Trophoblast cell (in vitro differentiated cells and primary cell): ENCODE results near the gene APP.

Source experiments
- DNase-seq, 2 donors: peaks; one replicate each; pipeline ENCODE4 v3.0.0-alpha.2; 2016
- H2AFZ ChIP-seq: 2 replicates; pipeline ENCODE4 v1.6.1; 2013; ENCODE audit warnings: low read length, moderate library complexity, mild to moderate bottlenecking; ENCODE audit not compliant: insufficient read depth, poor library complexity
- H2AK5ac ChIP-seq: 2 replicates; pipeline ENCODE4 v1.6.1; 2013; ENCODE audit warnings: mild to moderate bottlenecking, low read length
- H2BK120ac ChIP-seq: 2 replicates; pipeline ENCODE4 v1.6.1; 2013; ENCODE audit warnings: low read length, mild to moderate bottlenecking, moderate library complexity; ENCODE audit not compliant: insufficient read depth, poor library complexity
- H2BK12ac ChIP-seq: 2 replicates; pipeline ENCODE4 v1.6.1; 2013; ENCODE audit warnings: mild to moderate bottlenecking, low read length, moderate library complexity
- H2BK5ac ChIP-seq: 2 replicates; pipeline ENCODE4 v1.6.1; 2013; ENCODE audit warnings: low read length, low read depth, moderate library complexity, mild to moderate bottlenecking; ENCODE audit not compliant: poor library complexity
- H3K14ac ChIP-seq: 2 replicates; pipeline ENCODE4 v1.6.1; 2013; ENCODE audit warnings: mild to moderate bottlenecking, low read length
- H3K18ac ChIP-seq: 2 replicates; pipeline ENCODE4 v1.6.1; 2013; ENCODE audit warnings: mild to moderate bottlenecking, low read length
- H3K23ac ChIP-seq: 2 replicates; pipeline ENCODE4 v1.6.1; 2013; ENCODE audit warnings: low read length
- H3K27ac ChIP-seq: 2 replicates; pipeline ENCODE4 v1.5.1; 2013; ENCODE audit warnings: low read depth, mild to moderate bottlenecking, inconsistent platforms, low read length, moderate library complexity
- H3K27me3 ChIP-seq: 2 replicates; pipeline ENCODE4 v1.6.1; 2013; ENCODE audit warnings: inconsistent platforms, mild to moderate bottlenecking, low read length, moderate library complexity; ENCODE audit not compliant: insufficient read depth
- H3K36me3 ChIP-seq, 2 experiments: 1 replicate in 1 of 2; 2 replicates in 1 of 2; pipeline ENCODE4 v1.6.1; 2013; ENCODE audit warnings: low read length in 2 of 2, mild to moderate bottlenecking in 2 of 2, moderate library complexity in 1 of 2; ENCODE audit not compliant: insufficient read depth in 2 of 2, control insufficient read depth in 1 of 2
- H3K4ac ChIP-seq: 2 replicates; pipeline ENCODE4 v1.6.1; 2013; ENCODE audit warnings: low read depth, mild to moderate bottlenecking, low read length, moderate library complexity
- H3K4me1 ChIP-seq, 2 experiments: 1 replicate in 1 of 2; 2 replicates in 1 of 2; pipeline ENCODE4 v1.6.1; 2013; ENCODE audit warnings: low read length in 2 of 2, mild to moderate bottlenecking in 2 of 2, moderate library complexity in 1 of 2; ENCODE audit not compliant: insufficient read depth in 2 of 2, control insufficient read depth in 1 of 2
- H3K4me2 ChIP-seq: 2 replicates; pipeline ENCODE4 v1.6.1; 2013; ENCODE audit warnings: inconsistent platforms, mild to moderate bottlenecking, low read length, moderate library complexity
- H3K4me3 ChIP-seq: 2 replicates; pipeline ENCODE4 v1.5.1; 2013; ENCODE audit warnings: mild to moderate bottlenecking, low read depth, low read length, inconsistent platforms
- H3K79me1 ChIP-seq: one replicate; pipeline ENCODE4 v1.6.1; 2013; ENCODE audit warnings: low read length
- H3K79me2 ChIP-seq: 2 replicates; pipeline ENCODE4 v1.6.1; 2013; ENCODE audit warnings: low read length, mild to moderate bottlenecking; ENCODE audit not compliant: control insufficient read depth, insufficient read depth, poor library complexity
- H3K9ac ChIP-seq: 2 replicates; pipeline ENCODE4 v1.6.1; 2013; ENCODE audit warnings: mild to moderate bottlenecking, low read length
- H3K9me3 ChIP-seq: 2 replicates; pipeline ENCODE4 v1.6.1; 2013; ENCODE audit warnings: low read depth, mild to moderate bottlenecking, control low read depth, inconsistent platforms, low read length; ENCODE audit not compliant: insufficient read depth
- H4K12ac ChIP-seq: 2 replicates; pipeline ENCODE4 v1.6.1; 2013; ENCODE audit warnings: low read depth, mild to moderate bottlenecking, low read length, moderate library complexity
- H4K8ac ChIP-seq: 2 replicates; pipeline ENCODE4 v1.6.1; 2013; ENCODE audit warnings: low read depth, mild to moderate bottlenecking, low read length, moderate library complexity
- H4K91ac ChIP-seq: one replicate; pipeline ENCODE4 v1.6.1; 2013; ENCODE audit warnings: low read depth, mild to moderate bottlenecking, low read length, moderate library complexity
- WGBS: extraction: QIAGEN DNeasy Blood & Tissue Kit; methylation state at CpG from one replicate; pipeline ENCODE4 v1.1.7; 2013; ENCODE audit warnings: missing lambda C conversion rate; ENCODE audit not compliant: insufficient read length, insufficient coverage; ENCODE audit errors: extremely low coverage; 5-methylcytosine and 5-hydroxymethylcytosine counted together

Gene APP

GRCh38 chr21:26179501-26179900 lies 8.9 kb upstream of the APP start:
- Histone ChIP-seq H3K18ac (no peak overlapping the region), H2AFZ (no peak overlapping the region), H3K36me3 (no peaks in the 10 kb centered on the region), H2BK5ac (no peak overlapping the region), H3K27me3 (no peaks in the 10 kb centered on the region), H4K91ac (no peak overlapping the region), H3K4me2 (no peak overlapping the region), H3K23ac (no peak overlapping the region), H3K14ac (no peak overlapping the region), H3K4ac (no peak overlapping the region), H3K27ac (no peak overlapping the region), H4K12ac (no peak overlapping the region), H4K8ac (no peak overlapping the region), H2AK5ac (no peak overlapping the region), H3K4me1 (no peaks in the 10 kb centered on the region), H2BK120ac (no peak overlapping the region), H2BK12ac (no peak overlapping the region), H3K9ac (no peak overlapping the region), H3K9me3 (peaks cover 3% of the 10 kb centered on the region), H3K79me2 (no peaks in the 10 kb centered on the region), H3K79me1 (no peaks in the 10 kb centered on the region), H3K4me3 (no peak overlapping the region)
- no CpG with 5 or more reads among the region's 4 CpGs for WGBS
- DNase-seq, result peak in 1 of 2 donors; percentile 35

GRCh38 chr21:26177746-26178426 lies 7.3 kb upstream of the APP start:
- Histone ChIP-seq H3K18ac (no peak overlapping the region), H3K27ac (no peak overlapping the region), H3K4ac (no peak overlapping the region), H2BK5ac (no peak overlapping the region), H3K23ac (no peak overlapping the region), H4K8ac (no peak overlapping the region), H3K4me2 (no peak overlapping the region), H3K4me3 (no peak overlapping the region), H4K91ac (no peak overlapping the region), H4K12ac (no peak overlapping the region), H3K79me2 (no peaks in the 10 kb centered on the region), H2BK120ac (no peak overlapping the region), H3K14ac (no peak overlapping the region), H3K79me1 (no peaks in the 10 kb centered on the region), H3K36me3 (no peaks in the 10 kb centered on the region), H2BK12ac (no peak overlapping the region), H3K9ac (no peak overlapping the region), H3K9me3 (no peaks in the 10 kb centered on the region), H2AFZ (no peak overlapping the region), H3K4me1 (peaks cover 0 to 3% of the 10 kb centered on the region in 2 experiments), H3K27me3 (no peaks in the 10 kb centered on the region), H2AK5ac (no peak overlapping the region)
- WGBS, result no CpG with 5 or more reads among the region's 5 CpGs
- no peak for DNase-seq

DNA sequence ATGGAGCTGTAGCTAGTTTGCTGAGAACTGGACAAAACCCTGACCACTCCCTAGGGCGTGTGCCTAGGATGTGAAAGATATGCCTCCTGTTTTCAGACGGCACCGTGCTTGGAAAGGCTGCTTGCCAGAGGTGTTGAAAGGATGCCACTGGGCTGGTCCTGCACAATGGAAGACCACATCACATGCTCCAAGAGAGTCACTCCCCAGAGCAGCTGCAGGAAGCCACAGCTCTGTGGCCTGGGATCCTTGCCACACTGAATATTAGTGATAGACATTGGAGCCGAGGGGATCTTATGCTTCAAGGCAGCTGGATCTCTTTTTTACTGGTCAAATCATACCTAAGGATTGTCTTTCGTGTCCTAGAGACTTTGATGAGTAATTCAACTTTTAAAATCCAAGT lies 6.6 kb upstream of the APP start:
- H3K14ac ChIP-seq, result no peak overlapping the region
- H3K27ac ChIP-seq, result no peak overlapping the region
- H4K8ac ChIP-seq, result no peak overlapping the region
- no peak overlapping the region for H2BK5ac ChIP-seq
- H3K4me3 ChIP-seq, result no peak overlapping the region
- WGBS, result no CpG with 5 or more reads among the region's 5 CpGs
- DNase-seq, result no peak
- no peak overlapping the region for H4K12ac ChIP-seq
- H3K79me2 ChIP-seq, result no peaks in the 10 kb centered on the region
- H2AK5ac ChIP-seq, result no peak overlapping the region
- no peak overlapping the region for H2BK120ac ChIP-seq
- no peak overlapping the region for H3K9ac ChIP-seq
- no peak overlapping the region for H3K4ac ChIP-seq
- no peaks in the 10 kb centered on the region for H3K9me3 ChIP-seq
- H3K23ac ChIP-seq, result no peak overlapping the region
- no peak overlapping the region for H2BK12ac ChIP-seq
- no peak overlapping the region for H3K18ac ChIP-seq
- H3K36me3 ChIP-seq, result no peaks in the 10 kb centered on the region
- no peak overlapping the region for H2AFZ ChIP-seq
- no peaks in the 10 kb centered on the region for H3K27me3 ChIP-seq
- no peak overlapping the region for H4K91ac ChIP-seq
- peaks cover 0 to 3% of the 10 kb centered on the region in 2 experiments for H3K4me1 ChIP-seq
- H3K79me1 ChIP-seq, result no peaks in the 10 kb centered on the region
- no peak overlapping the region for H3K4me2 ChIP-seq

DNA sequence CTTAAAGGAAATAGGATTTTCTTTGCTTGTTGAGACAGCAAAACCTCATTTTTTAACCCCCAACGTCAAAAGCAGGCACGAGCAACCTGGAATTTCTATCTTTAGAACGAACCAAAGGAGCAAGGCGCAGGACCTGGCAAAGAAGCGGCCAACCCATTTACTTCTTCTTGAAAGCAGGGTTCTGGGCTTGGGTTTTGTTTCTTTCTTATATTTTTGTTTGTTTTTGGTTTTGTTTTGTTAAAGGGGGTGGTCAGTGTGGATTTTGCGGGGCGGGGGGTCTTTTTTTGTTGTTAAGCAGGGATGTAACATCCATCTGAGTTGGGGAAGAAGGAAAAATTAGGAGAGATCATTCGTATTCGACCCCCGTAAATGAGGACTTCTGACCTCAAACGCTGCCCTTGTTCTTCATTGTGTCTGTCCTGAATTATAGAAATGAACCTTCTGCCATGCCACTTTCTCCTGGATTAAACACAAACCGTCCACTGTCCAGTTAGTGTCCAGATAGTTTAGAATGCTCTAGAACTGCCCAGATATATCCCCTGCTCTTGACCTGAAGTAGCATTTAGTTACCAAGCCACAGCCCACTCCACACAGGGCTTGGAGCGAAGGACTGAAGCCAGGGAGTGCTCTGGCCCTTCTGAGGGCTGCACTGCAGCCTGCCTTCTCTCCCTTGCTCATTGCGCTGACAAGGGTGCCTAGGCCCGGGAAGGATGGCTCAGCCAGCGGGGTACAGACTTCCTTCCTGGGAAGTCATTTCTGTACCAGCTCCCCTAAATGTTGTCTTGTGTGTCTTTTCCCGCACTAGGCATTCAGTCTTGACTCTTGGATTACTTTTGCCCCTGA lies 909 bp upstream of the APP start:
- Histone ChIP-seq H2BK12ac (no peak overlapping the region), H3K4ac (no peak overlapping the region), H3K9me3 (no peaks in the 10 kb centered on the region), H2AFZ (peak overlapping the region; percentile 67), H3K14ac (no peak overlapping the region), H3K9ac (peak overlapping the region; percentile 1), H3K4me3 (peak overlapping the region; percentile 66), H3K79me2 (peaks cover 15% of the 10 kb centered on the region), H3K18ac (no peak overlapping the region), H3K27me3 (no peaks in the 10 kb centered on the region), H3K4me2 (peak overlapping the region; percentile 64), H3K36me3 (no peaks in the 10 kb centered on the region), H3K27ac (no peak overlapping the region), H3K79me1 (peaks cover 19% of the 10 kb centered on the region), H3K4me1 (peaks cover 6 to 8% of the 10 kb centered on the region in 2 experiments), H4K91ac (no peak overlapping the region), H4K8ac (no peak overlapping the region), H2BK5ac (no peak overlapping the region), H3K23ac (no peak overlapping the region), H2AK5ac (no peak overlapping the region), H4K12ac (no peak overlapping the region), H2BK120ac (no peak overlapping the region)
- whole genome bisulfite sequencing, result 100% methylated on average over 2 of the region's 17 CpGs
- DNase-seq, result no peak
